Karpas-422 (cell line): ENCODE measurements around the gene LRRFIP1. TPM values are rescaled to one million over a fixed set of nuclear protein-coding genes. Genes with fewer than 3 reads are reported as not detected.

Experiments
- DNase-seq: peaks from one replicate; pipeline ENCODE4 v3.0.0-alpha.2; 2015
- H2AFZ ChIP-seq: fragments of 200-600 bp; sonication (generic); 2 replicates; pipeline ENCODE4 v1.6.1; 2014; ENCODE audit warnings: antibody characterized with exemption, low read length, mixed read lengths
- H3K27ac ChIP-seq: fragments of 200-600 bp; sonication (generic); 2 replicates; pipeline ENCODE4 v1.5.1; 2014; ENCODE audit warnings: mild to moderate bottlenecking, low read length, moderate library complexity
- H3K27me3 ChIP-seq: fragments of 200-600 bp; sonication (generic); 2 replicates; pipeline ENCODE4 v1.6.1; 2014; ENCODE audit warnings: low read length, mixed read lengths
- H3K36me3 ChIP-seq: fragments of 200-600 bp; sonication (generic); 2 replicates; pipeline ENCODE4 v1.6.1; 2014; ENCODE audit warnings: low read length, mixed read lengths; ENCODE audit not compliant: insufficient read depth
- H3K4me1 ChIP-seq: fragments of 200-600 bp; sonication (generic); 2 replicates; pipeline ENCODE4 v1.6.1; 2014; ENCODE audit warnings: mild to moderate bottlenecking, low read length, mixed read lengths
- H3K4me2 ChIP-seq: fragments of 200-600 bp; sonication (generic); 2 replicates; pipeline ENCODE4 v1.6.1; 2014; ENCODE audit warnings: low read length, low read depth, mild to moderate bottlenecking; ENCODE audit not compliant: poor library complexity, severe bottlenecking
- H3K4me3 ChIP-seq: fragments of 200-600 bp; sonication (generic); 2 replicates; pipeline ENCODE4 v1.5.1; 2014; ENCODE audit warnings: mild to moderate bottlenecking, antibody characterized with exemption, low read length, mixed read lengths
- H3K79me2 ChIP-seq: fragments of 200-600 bp; sonication (generic); 2 replicates; pipeline ENCODE4 v1.6.1; 2014; ENCODE audit warnings: mild to moderate bottlenecking, low read length, mixed read lengths
- H3K9ac ChIP-seq: fragments of 200-600 bp; sonication (generic); 2 replicates; pipeline ENCODE4 v1.6.0; 2014; ENCODE audit warnings: low read length
- H3K9me2 ChIP-seq: fragments of 200-600 bp; sonication (generic), shearing (Covaris generic); replicated peaks from 2 replicates; pipeline ENCODE4 v1.6.0; 2014; ENCODE audit warnings: mild to moderate bottlenecking, low read length, moderate library complexity; ENCODE audit not compliant: insufficient read depth
- H3K9me3 ChIP-seq: fragments of 300-700, 200-600 bp; sonication (generic); 2 replicates; pipeline ENCODE4 v1.6.1; 2014; ENCODE audit warnings: low read length, mixed read lengths
- H4K20me1 ChIP-seq: fragments of 200-600 bp; sonication (generic); 2 replicates; pipeline ENCODE4 v1.6.1; 2014; ENCODE audit warnings: mild to moderate bottlenecking, antibody characterized with exemption, low read length, low read depth; ENCODE audit not compliant: insufficient read depth
- total RNA-seq: library from RNA; depleted of rRNA; stranded (reverse); fragments of >200 nt; shearing (Covaris generic); gene quantifications from 2 replicates; pipeline ENCODE4 v1.2.3, GENCODE V29; 2014; ENCODE audit warnings: low replicate concordance

Gene LRRFIP1
- total RNA-seq, 1 experiment from 2014 or later = 29.9 TPM

GRCh38 chr2:237614151-237614720, 13.2 kb upstream of the LRRFIP1 start:
- no peak for DNase-seq
- Histone ChIP-seq H3K9me2 (no peaks in the 10 kb centered on the region), H3K27ac (no peak overlapping the region), H3K9me3 (no peaks in the 10 kb centered on the region), H3K36me3 (no peaks in the 10 kb centered on the region), H2AFZ (no peak overlapping the region), H4K20me1 (no peaks in the 10 kb centered on the region), H3K4me1 (no peaks in the 10 kb centered on the region), H3K79me2 (no peaks in the 10 kb centered on the region), H3K27me3 (no peaks in the 10 kb centered on the region), H3K9ac (no peak overlapping the region), H3K4me3 (no peak overlapping the region), H3K4me2 (no peak overlapping the region)

DNA sequence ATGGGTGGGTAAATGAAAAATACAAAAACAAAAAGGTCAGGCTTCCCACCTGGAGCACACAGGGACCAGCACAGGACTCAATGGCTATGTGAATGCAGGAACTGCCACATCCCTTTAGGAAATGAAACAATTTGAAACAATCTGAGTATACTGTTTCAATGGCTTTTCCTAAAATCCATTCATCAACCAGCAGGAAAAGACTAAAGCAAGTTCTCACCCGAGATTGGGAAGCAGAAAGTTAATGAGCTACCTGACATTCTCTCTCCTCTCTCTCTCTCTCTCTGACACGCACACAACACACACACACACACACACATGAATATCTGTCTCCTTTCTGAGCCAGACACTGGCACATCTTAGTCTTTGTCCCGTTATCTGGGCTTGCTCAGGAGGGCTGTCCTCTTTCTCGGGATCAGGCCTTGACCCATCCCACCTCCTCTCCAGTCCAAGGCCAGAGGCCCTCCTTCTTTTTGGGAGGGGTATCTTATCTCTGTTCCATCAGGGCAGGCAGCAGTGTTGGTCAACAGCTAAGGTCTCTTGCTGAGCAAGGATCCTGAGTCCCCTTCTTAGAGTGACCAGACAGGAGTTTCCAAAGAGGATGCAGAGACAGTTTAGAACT, 11.6 kb upstream of the LRRFIP1 start:
- Histone ChIP-seq H3K27ac (no peak overlapping the region), H3K4me3 (no peak overlapping the region), H3K4me2 (no peak overlapping the region), H4K20me1 (no peaks in the 10 kb centered on the region), H3K36me3 (no peaks in the 10 kb centered on the region), H3K27me3 (no peaks in the 10 kb centered on the region), H3K9me2 (no peaks in the 10 kb centered on the region), H3K79me2 (no peaks in the 10 kb centered on the region), H3K4me1 (no peaks in the 10 kb centered on the region), H2AFZ (no peak overlapping the region), H3K9me3 (no peaks in the 10 kb centered on the region), H3K9ac (no peak overlapping the region)
- no peak for DNase-seq

- Histone ChIP-seq H3K36me3 (no peaks in the 10 kb centered on the region), H3K4me3 (no peak overlapping the region), H3K9ac (no peak overlapping the region), H3K79me2 (no peaks in the 10 kb centered on the region), H3K9me3 (no peaks in the 10 kb centered on the region), H3K4me2 (no peak overlapping the region), H3K27me3 (no peaks in the 10 kb centered on the region), H4K20me1 (no peaks in the 10 kb centered on the region), H3K27ac (no peak overlapping the region), H3K4me1 (no peaks in the 10 kb centered on the region), H2AFZ (no peak overlapping the region), H3K9me2 (no peaks in the 10 kb centered on the region)
- DNase-seq = no peak
Measured at GRCh38 chr2:237616373-237616733, 11.0 kb upstream of the LRRFIP1 start.

- no peak for DNase-seq
- Histone ChIP-seq H3K27me3 (no peaks in the 10 kb centered on the region), H2AFZ (no peak overlapping the region)
Measured at GRCh38 chr2:237616734-237617586, 10.4 kb upstream of the LRRFIP1 start.

DNA sequence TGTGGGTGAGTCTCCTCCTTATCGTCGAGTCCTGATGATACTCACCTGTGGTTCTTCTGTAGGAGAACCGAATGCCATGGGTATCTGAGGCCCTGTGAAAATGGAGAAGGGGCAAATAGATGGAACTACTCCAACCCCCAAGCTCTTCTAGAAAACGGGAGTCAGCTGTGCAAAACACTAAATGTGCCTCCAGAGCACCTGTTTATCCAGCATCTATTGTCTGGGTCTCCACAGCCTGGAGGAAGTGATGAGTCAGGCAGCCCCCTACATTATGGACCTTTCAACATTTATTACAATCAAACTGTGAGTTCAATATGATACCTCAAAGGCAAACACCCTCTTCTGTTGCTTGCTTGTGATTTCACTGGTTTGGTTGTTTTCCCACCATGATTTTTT, 9.8 kb upstream of the LRRFIP1 start:
- Histone ChIP-seq H3K27ac (no peak overlapping the region), H4K20me1 (no peaks in the 10 kb centered on the region), H3K4me2 (no peak overlapping the region)

More at GRCh38 chr2:237616734-237617586, 10.4 kb upstream of the LRRFIP1 start:
- no peaks in the 10 kb centered on the region for H3K9me3 ChIP-seq
- H3K4me1 ChIP-seq = no peaks in the 10 kb centered on the region
- H4K20me1 ChIP-seq = no peaks in the 10 kb centered on the region
- H3K4me3 ChIP-seq = no peak overlapping the region
- H3K36me3 ChIP-seq = no peaks in the 10 kb centered on the region
- H3K9me2 ChIP-seq = no peaks in the 10 kb centered on the region
- no peak overlapping the region for H3K9ac ChIP-seq
- H3K27ac ChIP-seq = no peak overlapping the region
- H3K79me2 ChIP-seq = no peaks in the 10 kb centered on the region
- H3K4me2 ChIP-seq = no peak overlapping the region

GRCh38 chr2:237618449-237618848, 8.9 kb upstream of the LRRFIP1 start:
- no peaks in the 10 kb centered on the region for H3K9me3 ChIP-seq
- no peaks in the 10 kb centered on the region for H3K9me2 ChIP-seq
- no peaks in the 10 kb centered on the region for H3K27me3 ChIP-seq
- DNase-seq = no peak
- H4K20me1 ChIP-seq = no peaks in the 10 kb centered on the region
- H2AFZ ChIP-seq = no peak overlapping the region
- H3K36me3 ChIP-seq = no peaks in the 10 kb centered on the region
- no peak overlapping the region for H3K4me3 ChIP-seq
- H3K4me1 ChIP-seq = no peaks in the 10 kb centered on the region
- H3K79me2 ChIP-seq = no peaks in the 10 kb centered on the region
- no peak overlapping the region for H3K9ac ChIP-seq
- no peak overlapping the region for H3K27ac ChIP-seq
- no peak overlapping the region for H3K4me2 ChIP-seq

More for the DNA sequence above, 9.8 kb upstream of the LRRFIP1 start:
- Histone ChIP-seq H3K9me2 (no peaks in the 10 kb centered on the region), H3K4me1 (no peaks in the 10 kb centered on the region), H2AFZ (no peak overlapping the region), H3K36me3 (no peaks in the 10 kb centered on the region), H3K9me3 (no peaks in the 10 kb centered on the region), H3K9ac (no peak overlapping the region), H3K27me3 (no peaks in the 10 kb centered on the region), H3K4me3 (no peak overlapping the region), H3K79me2 (no peaks in the 10 kb centered on the region)
- no peak for DNase-seq

DNA sequence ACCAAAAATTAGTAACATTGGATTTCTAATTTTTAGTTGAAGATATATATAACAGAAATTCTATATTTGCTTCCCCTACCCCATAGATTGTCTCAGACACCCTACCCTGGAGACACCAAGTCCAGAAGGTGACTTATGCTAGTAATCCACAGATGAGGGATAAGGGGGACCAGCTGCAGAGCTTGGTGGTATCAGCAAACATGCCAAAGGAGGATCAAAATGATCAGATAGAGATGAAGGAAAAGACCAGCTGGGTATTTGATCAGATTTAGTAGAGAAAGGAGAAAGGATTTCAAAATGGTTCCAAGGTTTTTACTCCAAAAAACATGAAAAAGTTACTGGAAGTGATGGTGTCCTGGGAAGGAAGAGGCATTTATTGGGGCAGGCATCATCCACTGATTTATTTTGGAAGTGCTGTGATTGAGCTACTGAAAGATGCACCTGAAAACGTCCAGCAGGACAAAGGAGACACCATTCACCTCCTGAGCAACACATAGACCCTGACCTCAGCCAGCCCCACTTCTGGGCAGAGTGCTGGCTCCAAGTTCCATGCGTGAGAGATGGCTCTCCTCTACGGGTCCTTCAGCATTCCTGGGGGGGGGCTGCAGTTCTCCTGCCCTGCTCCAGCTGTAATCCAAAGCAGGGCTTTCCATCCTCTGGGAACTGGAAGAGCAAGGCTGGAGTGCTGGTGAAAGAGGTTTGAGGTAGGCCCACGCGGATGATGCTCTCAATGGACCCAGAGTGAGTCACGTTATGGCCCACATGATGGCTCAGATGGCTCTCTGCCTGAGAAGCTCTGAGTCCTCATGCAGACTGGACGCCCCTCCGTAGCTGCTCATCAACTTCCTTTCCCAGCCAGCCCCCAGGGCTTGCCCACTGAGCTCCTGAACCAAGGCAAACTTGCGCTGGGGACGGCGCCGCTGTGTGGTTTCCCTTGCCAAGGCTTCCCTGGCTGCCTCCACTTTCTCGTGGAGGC, 3.7 kb upstream of the LRRFIP1 start:
- Histone ChIP-seq H2AFZ (no peak overlapping the region), H3K79me2 (no peaks in the 10 kb centered on the region), H3K4me2 (no peak overlapping the region), H3K36me3 (no peaks in the 10 kb centered on the region), H4K20me1 (no peaks in the 10 kb centered on the region), H3K4me1 (no peaks in the 10 kb centered on the region), H3K9me2 (no peaks in the 10 kb centered on the region), H3K27ac (no peak overlapping the region), H3K27me3 (no peaks in the 10 kb centered on the region), H3K4me3 (no peak overlapping the region), H3K9me3 (no peaks in the 10 kb centered on the region), H3K9ac (no peak overlapping the region)
- no peak for DNase-seq
